ENCODE data around the gene SRMS. TPM values are rescaled to one million over a fixed set of nuclear protein-coding genes. Genes with fewer than 3 reads are reported as not detected.
"Not testable (repeated sequence)": the region's sequence is repeated elsewhere in the genome, so short reads cannot be mapped to it uniquely, and the experiment has no call there.

SRMS gene
- total and polyA plus RNA-seq, 2 donors (not counting 1 experiment from before 2014, with no cell fraction given) = not detected

DNA sequence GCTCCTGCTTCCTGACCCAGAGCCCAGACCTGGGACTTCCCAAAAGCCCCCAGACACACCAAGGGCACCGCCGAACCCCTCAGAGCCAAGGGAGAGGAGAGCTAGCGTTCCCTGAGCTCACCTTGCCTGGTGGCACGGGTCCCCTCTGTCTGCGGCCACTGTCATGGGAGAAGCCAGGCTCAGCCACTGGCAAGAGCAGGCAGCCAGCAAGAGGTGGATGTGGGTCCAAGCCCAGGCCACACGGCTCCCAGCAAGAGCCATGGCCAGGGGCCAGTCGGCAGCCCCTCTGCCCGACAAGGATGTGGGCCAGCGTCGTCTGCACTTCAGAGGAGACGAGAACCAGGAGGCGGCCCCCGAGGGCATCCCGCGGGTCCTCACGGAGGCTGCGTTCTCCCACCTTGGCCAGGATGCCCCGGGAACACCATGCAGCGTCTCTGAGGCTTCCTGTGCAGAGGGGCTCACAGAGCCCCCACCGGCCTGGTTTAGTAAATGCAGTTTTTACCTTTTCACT is 29.1 kb downstream of the SRMS start:
- Histone ChIP-seq H3K4me2 (ENCODE audit: extremely low read depth, insufficient read depth, low read length) (no peak overlapping the region), H3K79me2 (ENCODE audit: control insufficient read depth, insufficient read depth, low read length) (peaks cover 14% of the 10 kb centered on the region), H3K27me3 (ENCODE audit: control insufficient read depth, insufficient read depth, low read length) (no peaks in the 10 kb centered on the region), H3K36me3 (ENCODE audit: control insufficient read depth, insufficient read depth, low read length) (peaks cover 5% of the 10 kb centered on the region), H3K4me3 (replicated peaks in 1 of 4; ENCODE audit: control extremely low read depth in 1 of 4, insufficient read depth in 1 of 4, low read depth in 3 of 4, low read length in 4 of 4) (no peak overlapping the region), H4K20me1 (ENCODE audit: control insufficient read depth, extremely low read depth, insufficient read depth, low read length) (no peaks in the 10 kb centered on the region), H3K9ac (ENCODE audit: insufficient read depth, low read length) (no peak overlapping the region), H3K27ac (ENCODE audit: insufficient read depth, low read length) (no peak overlapping the region), H3K4me1 (ENCODE audit: control insufficient read depth, extremely low read depth, insufficient read depth, low read length) (peaks cover 2% of the 10 kb centered on the region), H3K9me3 (ENCODE audit: control insufficient read depth, insufficient read depth, low read depth, low read length) (no peaks in the 10 kb centered on the region), H2AFZ (ENCODE audit: low read length) (no peak overlapping the region)
- no peak for DNase-seq (ENCODE audit: low read depth in 2 of 2)
- TF ChIP-seq EZH2 (IDR thresholded peaks at IDR 0.05; ENCODE audit: low read length, missing control alignments) = no peak
- TF ChIP-seq, protein P1, sequence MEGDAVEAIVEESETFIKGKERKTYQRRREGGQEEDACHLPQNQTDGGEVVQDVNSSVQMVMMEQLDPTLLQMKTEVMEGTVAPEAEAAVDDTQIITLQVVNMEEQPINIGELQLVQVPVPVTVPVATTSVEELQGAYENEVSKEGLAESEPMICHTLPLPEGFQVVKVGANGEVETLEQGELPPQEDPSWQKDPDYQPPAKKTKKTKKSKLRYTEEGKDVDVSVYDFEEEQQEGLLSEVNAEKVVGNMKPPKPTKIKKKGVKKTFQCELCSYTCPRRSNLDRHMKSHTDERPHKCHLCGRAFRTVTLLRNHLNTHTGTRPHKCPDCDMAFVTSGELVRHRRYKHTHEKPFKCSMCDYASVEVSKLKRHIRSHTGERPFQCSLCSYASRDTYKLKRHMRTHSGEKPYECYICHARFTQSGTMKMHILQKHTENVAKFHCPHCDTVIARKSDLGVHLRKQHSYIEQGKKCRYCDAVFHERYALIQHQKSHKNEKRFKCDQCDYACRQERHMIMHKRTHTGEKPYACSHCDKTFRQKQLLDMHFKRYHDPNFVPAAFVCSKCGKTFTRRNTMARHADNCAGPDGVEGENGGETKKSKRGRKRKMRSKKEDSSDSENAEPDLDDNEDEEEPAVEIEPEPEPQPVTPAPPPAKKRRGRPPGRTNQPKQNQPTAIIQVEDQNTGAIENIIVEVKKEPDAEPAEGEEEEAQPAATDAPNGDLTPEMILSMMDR (conservative IDR thresholded peaks at IDR 0.05 in 1 of 2, IDR thresholded peaks at IDR 0.05 in 1 of 2; ENCODE audit: low read depth in 1 of 2, low read length in 2 of 2) = no peak

DNA sequence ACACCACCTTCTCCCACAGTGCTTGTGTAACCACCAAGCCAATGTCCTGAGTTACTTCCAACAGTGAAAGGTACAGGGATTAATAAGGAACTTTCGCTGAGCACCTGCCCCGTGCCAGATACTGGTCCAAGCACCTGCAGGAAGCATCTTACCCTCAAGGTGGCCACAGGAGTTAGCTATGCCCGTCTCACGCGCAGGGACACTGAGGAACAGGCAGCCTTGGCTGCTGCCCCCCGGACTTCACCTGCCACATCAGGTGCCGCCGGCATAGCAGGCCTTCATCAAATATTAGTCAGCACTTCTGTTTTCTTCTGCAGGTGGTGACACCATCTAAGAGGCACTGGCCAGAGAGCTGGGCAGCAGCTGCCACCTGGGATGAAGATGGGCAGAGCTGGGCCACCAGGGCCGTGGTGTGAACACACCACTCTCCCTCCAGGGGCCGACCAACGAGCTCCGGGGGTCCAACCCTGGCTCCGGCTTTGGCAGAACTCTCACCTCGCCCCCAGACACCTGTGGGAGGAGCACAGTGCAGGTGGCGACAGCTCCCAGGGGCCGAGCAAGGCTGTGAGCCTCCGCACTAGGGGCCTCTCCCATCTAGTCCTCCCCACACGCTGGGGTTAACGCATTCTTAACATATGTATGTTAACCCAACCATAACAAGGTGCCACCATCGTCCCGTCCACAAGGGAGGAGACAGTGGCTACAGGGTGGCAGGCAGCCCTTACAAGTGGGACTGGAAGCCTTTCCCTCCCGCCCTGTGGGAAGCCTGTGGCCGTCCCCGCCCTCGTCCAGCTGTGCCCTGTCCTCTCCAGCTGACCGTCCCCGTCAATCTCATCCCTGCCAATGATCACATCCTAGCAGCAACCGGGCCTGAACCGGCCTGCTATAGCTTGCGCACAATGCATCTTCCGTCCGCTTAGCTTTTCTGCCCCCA is 29.9 kb downstream of the SRMS start:
- no peak overlapping the region for H3K4me2 ChIP-seq (ENCODE audit: extremely low read depth, insufficient read depth, low read length)
- peaks cover 14% of the 10 kb centered on the region for H3K79me2 ChIP-seq (ENCODE audit: control insufficient read depth, insufficient read depth, low read length)
- no peak overlapping the region for H2AFZ ChIP-seq (ENCODE audit: low read length)
- H3K4me1 ChIP-seq (ENCODE audit: control insufficient read depth, extremely low read depth, insufficient read depth, low read length) = peaks cover 2% of the 10 kb centered on the region
- H3K9ac ChIP-seq (ENCODE audit: insufficient read depth, low read length) = no peak overlapping the region
- no peaks in the 10 kb centered on the region for H3K27me3 ChIP-seq (ENCODE audit: control insufficient read depth, insufficient read depth, low read length)
- no peaks in the 10 kb centered on the region for H4K20me1 ChIP-seq (ENCODE audit: control insufficient read depth, extremely low read depth, insufficient read depth, low read length)
- no peaks in the 10 kb centered on the region for H3K36me3 ChIP-seq (ENCODE audit: control insufficient read depth, insufficient read depth, low read length)
- H3K9me3 ChIP-seq (ENCODE audit: control insufficient read depth, insufficient read depth, low read depth, low read length) = no peaks in the 10 kb centered on the region
- no peak for DNase-seq (ENCODE audit: low read depth in 2 of 2)
- TF ChIP-seq EZH2 (IDR thresholded peaks at IDR 0.05; ENCODE audit: low read length, missing control alignments) = no peak
- TF ChIP-seq, protein P1 (conservative IDR thresholded peaks at IDR 0.05 in 1 of 2, IDR thresholded peaks at IDR 0.05 in 1 of 2; ENCODE audit: low read depth in 1 of 2, low read length in 2 of 2) = no peak
- no peak overlapping the region for H3K27ac ChIP-seq (ENCODE audit: insufficient read depth, low read length)
- no peak overlapping the region for H3K4me3 ChIP-seq (replicated peaks in 1 of 4; ENCODE audit: control extremely low read depth in 1 of 4, insufficient read depth in 1 of 4, low read depth in 3 of 4, low read length in 4 of 4)

DNA sequence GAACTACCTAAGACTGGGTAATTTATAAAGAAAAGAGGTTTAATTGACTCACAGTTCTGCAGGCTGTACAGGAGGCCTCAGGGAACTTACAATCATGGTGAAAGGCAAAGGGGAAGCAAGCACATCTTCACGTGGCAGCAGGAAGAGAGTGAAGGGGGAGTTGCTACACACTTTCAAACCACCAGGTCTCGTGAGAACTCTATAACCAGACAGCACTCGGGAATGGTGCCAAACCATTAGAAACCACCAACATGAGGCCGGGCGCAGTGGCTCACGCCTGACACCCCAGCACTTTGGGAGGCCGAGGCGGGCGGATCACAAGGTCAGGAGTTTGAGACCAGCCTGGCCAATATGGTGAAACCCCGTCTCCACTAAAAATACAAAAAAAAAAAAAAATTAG is 33.0 kb downstream of the SRMS start:
- H3K4me3 ChIP-seq (replicated peaks in 1 of 4; ENCODE audit: control extremely low read depth in 1 of 4, insufficient read depth in 1 of 4, low read depth in 3 of 4, low read length in 4 of 4); H3K9ac ChIP-seq (ENCODE audit: insufficient read depth, low read length); H3K36me3 ChIP-seq (ENCODE audit: control insufficient read depth, insufficient read depth, low read length); H2AFZ ChIP-seq (ENCODE audit: low read length); H3K9me3 ChIP-seq (ENCODE audit: control insufficient read depth, insufficient read depth, low read depth, low read length); H3K4me1 ChIP-seq (ENCODE audit: control insufficient read depth, extremely low read depth, insufficient read depth, low read length); H3K4me2 ChIP-seq (ENCODE audit: extremely low read depth, insufficient read depth, low read length); H3K27ac ChIP-seq (ENCODE audit: insufficient read depth, low read length); DNase-seq (ENCODE audit: low read depth in 2 of 2); H4K20me1 ChIP-seq (ENCODE audit: control insufficient read depth, extremely low read depth, insufficient read depth, low read length); H3K79me2 ChIP-seq (ENCODE audit: control insufficient read depth, insufficient read depth, low read length); H3K27me3 ChIP-seq (ENCODE audit: control insufficient read depth, insufficient read depth, low read length): not testable (repeated sequence)
